ENCODE results near the gene OLFML2A. TPM values are rescaled to one million over a fixed set of nuclear protein-coding genes. Genes with fewer than 3 reads are reported as not detected.

OLFML2A gene
- total and polyA plus RNA-seq, 2 of the 13 experiments (the other 11 are each of a cell fraction or from before 2014, with no cell fraction given): 0.01 to 0.02 TPM

DNA sequence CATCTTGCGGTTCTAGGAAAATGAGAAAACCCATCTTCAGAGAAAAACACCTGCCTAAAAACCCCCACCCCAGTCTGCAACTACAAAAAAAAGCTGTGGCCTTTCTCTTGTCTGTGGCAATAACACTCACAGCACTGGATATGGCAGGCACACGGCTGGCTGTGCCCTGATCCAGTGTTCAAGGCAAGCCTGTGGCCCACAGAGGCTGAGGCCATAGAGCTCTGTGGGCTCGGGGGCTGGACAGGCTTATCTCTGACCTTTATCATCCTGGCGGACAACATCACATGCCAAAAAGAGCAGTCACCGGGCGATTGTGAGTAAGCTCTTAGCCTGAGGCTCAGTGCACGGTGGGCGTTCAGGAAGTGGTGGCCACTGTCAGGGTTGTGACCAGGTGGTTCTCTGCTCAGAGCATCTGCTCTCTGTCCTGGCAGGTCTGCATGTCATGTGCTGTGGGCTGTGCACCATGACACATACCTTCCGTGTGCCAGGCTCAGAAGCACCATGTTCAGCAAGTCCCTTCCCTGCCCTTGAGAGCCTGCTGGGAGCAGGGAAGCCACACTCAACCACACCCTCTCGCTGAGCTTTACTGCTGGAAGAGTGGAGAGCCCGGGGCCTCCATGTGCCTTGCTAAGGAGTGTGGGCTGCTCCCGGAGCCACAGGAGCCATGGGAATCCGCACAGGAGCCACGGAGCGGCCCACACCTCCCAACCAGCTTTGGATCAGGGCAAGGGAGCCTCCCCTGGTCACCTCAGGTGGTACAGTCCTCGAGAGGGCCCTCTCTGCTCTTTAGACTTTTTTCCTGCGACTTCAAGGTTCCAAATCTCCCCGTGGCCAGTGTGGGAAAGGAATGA is 41.7 kb downstream of the OLFML2A start (continued):
- TF ChIP-seq KLF9 (CRISPR knock-in tag; IDR thresholded peaks at IDR 0.05; ENCODE audit: low read depth): 0 out of 2 replicates have a peak, but pooled peaks have one; percentile 23
- no peak for TF ChIP-seq ZNF3 (CRISPR knock-in tag; IDR thresholded peaks at IDR 0.05)
- TF ChIP-seq AKAP8 (CRISPR knock-in tag; IDR thresholded peaks at IDR 0.05): 0 out of 2 replicates have a peak, but pooled peaks have one; percentile 42
- peak; percentile 75 for TF ChIP-seq MYC (CRISPR knock-in tag; IDR thresholded peaks at IDR 0.05; ENCODE audit: borderline replicate concordance)
- no peak for TF ChIP-seq ZSCAN12 (CRISPR knock-in tag; IDR thresholded peaks at IDR 0.05)
- TF ChIP-seq, protein P1, sequence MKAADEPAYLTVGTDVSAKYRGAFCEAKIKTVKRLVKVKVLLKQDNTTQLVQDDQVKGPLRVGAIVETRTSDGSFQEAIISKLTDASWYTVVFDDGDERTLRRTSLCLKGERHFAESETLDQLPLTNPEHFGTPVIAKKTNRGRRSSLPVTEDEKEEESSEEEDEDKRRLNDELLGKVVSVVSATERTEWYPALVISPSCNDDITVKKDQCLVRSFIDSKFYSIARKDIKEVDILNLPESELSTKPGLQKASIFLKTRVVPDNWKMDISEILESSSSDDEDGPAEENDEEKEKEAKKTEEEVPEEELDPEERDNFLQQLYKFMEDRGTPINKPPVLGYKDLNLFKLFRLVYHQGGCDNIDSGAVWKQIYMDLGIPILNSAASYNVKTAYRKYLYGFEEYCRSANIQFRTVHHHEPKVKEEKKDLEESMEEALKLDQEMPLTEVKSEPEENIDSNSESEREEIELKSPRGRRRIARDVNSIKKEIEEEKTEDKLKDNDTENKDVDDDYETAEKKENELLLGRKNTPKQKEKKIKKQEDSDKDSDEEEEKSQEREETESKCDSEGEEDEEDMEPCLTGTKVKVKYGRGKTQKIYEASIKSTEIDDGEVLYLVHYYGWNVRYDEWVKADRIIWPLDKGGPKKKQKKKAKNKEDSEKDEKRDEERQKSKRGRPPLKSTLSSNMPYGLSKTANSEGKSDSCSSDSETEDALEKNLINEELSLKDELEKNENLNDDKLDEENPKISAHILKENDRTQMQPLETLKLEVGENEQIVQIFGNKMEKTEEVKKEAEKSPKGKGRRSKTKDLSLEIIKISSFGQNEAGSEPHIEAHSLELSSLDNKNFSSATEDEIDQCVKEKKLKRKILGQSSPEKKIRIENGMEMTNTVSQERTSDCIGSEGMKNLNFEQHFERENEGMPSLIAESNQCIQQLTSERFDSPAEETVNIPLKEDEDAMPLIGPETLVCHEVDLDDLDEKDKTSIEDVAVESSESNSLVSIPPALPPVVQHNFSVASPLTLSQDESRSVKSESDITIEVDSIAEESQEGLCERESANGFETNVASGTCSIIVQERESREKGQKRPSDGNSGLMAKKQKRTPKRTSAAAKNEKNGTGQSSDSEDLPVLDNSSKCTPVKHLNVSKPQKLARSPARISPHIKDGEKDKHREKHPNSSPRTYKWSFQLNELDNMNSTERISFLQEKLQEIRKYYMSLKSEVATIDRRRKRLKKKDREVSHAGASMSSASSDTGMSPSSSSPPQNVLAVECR (CRISPR knock-in tag; IDR thresholded peaks at IDR 0.05; ENCODE audit: borderline replicate concordance): peak; percentile 48; the same call in 1 of the 2 replicates
- TF ChIP-seq, protein P2, sequence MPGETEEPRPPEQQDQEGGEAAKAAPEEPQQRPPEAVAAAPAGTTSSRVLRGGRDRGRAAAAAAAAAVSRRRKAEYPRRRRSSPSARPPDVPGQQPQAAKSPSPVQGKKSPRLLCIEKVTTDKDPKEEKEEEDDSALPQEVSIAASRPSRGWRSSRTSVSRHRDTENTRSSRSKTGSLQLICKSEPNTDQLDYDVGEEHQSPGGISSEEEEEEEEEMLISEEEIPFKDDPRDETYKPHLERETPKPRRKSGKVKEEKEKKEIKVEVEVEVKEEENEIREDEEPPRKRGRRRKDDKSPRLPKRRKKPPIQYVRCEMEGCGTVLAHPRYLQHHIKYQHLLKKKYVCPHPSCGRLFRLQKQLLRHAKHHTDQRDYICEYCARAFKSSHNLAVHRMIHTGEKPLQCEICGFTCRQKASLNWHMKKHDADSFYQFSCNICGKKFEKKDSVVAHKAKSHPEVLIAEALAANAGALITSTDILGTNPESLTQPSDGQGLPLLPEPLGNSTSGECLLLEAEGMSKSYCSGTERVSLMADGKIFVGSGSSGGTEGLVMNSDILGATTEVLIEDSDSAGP (CRISPR knock-in tag; IDR thresholded peaks at IDR 0.05; ENCODE audit: borderline replicate concordance): peak; percentile 82
- TF ChIP-seq, protein P3, sequence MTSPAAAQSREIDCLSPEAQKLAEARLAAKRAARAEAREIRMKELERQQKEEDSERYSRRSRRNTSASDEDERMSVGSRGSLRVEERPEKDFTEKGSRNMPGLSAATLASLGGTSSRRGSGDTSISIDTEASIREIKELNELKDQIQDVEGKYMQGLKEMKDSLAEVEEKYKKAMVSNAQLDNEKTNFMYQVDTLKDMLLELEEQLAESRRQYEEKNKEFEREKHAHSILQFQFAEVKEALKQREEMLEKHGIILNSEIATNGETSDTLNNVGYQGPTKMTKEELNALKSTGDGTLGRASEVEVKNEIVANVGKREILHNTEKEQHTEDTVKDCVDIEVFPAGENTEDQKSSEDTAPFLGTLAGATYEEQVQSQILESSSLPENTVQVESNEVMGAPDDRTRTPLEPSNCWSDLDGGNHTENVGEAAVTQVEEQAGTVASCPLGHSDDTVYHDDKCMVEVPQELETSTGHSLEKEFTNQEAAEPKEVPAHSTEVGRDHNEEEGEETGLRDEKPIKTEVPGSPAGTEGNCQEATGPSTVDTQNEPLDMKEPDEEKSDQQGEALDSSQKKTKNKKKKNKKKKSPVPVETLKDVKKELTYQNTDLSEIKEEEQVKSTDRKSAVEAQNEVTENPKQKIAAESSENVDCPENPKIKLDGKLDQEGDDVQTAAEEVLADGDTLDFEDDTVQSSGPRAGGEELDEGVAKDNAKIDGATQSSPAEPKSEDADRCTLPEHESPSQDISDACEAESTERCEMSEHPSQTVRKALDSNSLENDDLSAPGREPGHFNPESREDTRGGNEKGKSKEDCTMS (CRISPR knock-in tag; conservative IDR thresholded peaks at IDR 0.05): no peak
- peak; percentile 67; the same call in 1 of the 2 replicates for TF ChIP-seq KLF12 (CRISPR knock-in tag; IDR thresholded peaks at IDR 0.05; ENCODE audit: borderline replicate concordance)
- peak; percentile 64 for TF ChIP-seq ZNF256 (CRISPR knock-in tag; conservative IDR thresholded peaks at IDR 0.05)
- TF ChIP-seq KMT2A (CRISPR knock-in tag; IDR thresholded peaks at IDR 0.05): 0 out of 2 replicates have a peak, but pooled peaks have one; percentile 25
- TF ChIP-seq ZNF777 (CRISPR knock-in tag; IDR thresholded peaks at IDR 0.05): 0 out of 2 replicates have a peak, but pooled peaks have one; percentile 34
- TF ChIP-seq SAFB2 (CRISPR knock-in tag; IDR thresholded peaks at IDR 0.05; ENCODE audit: borderline replicate concordance, low read depth): peak; percentile 41; the same call in 1 of the 2 replicates
- TF ChIP-seq, protein P4, sequence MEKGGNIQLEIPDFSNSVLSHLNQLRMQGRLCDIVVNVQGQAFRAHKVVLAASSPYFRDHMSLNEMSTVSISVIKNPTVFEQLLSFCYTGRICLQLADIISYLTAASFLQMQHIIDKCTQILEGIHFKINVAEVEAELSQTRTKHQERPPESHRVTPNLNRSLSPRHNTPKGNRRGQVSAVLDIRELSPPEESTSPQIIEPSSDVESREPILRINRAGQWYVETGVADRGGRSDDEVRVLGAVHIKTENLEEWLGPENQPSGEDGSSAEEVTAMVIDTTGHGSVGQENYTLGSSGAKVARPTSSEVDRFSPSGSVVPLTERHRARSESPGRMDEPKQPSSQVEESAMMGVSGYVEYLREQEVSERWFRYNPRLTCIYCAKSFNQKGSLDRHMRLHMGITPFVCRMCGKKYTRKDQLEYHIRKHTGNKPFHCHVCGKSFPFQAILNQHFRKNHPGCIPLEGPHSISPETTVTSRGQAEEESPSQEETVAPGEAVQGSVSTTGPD (CRISPR knock-in tag; IDR thresholded peaks at IDR 0.05): peak; percentile 51; the same call in 1 of the 2 replicates
- no peak for TF ChIP-seq MTA3 (CRISPR knock-in tag; IDR thresholded peaks at IDR 0.05)
- 0 out of 2 replicates have a peak, but pooled peaks have one; percentile 15 for TF ChIP-seq JUN (CRISPR knock-in tag; IDR thresholded peaks at IDR 0.05)
- 0 out of 2 replicates have a peak, but pooled peaks have one; percentile 43 for TF ChIP-seq NR2F6 (IDR thresholded peaks at IDR 0.05)
- peak; percentile 74 for TF ChIP-seq NR2F6 (CRISPR knock-in tag; IDR thresholded peaks at IDR 0.05)
- TF ChIP-seq TGIF2 (CRISPR knock-in tag; IDR thresholded peaks at IDR 0.05): 0 out of 2 replicates have a peak, but pooled peaks have one; percentile 18
- no peak for TF ChIP-seq ZNF558 (CRISPR knock-in tag; IDR thresholded peaks at IDR 0.05; ENCODE audit: borderline replicate concordance)

Measured in HepG2 (cell line).